ENCODE measurements around the gene CALU. TPM values are rescaled to one million over a fixed set of nuclear protein-coding genes. Genes with fewer than 3 reads are reported as not detected.
A peak's percentile ranks its signal among the peaks of the same experiment; 100 is the strongest.

Gene CALU
- polyA plus RNA-seq, 1 donor from 2014 or later = 38.1 TPM

- Histone ChIP-seq H3K9me3 (ENCODE audit: low read length) (no peaks in the 10 kb centered on the region), H3K36me3 (ENCODE audit: insufficient read depth, low read length) (no peaks in the 10 kb centered on the region), H3K27me3 (ENCODE audit: insufficient read depth, low read depth, low read length) (no peaks in the 10 kb centered on the region), H2AFZ (ENCODE audit: low read depth, low read length) (no peak overlapping the region), H3K9ac (ENCODE audit: low read length) (no peak overlapping the region), H3K79me2 (replicated peaks; ENCODE audit: insufficient read depth, low read length) (no peaks in the 10 kb centered on the region), H3K27ac (ENCODE audit: low read length) (no peak overlapping the region), H3F3A (ENCODE audit: insufficient read depth, low read length, poor library complexity, severe bottlenecking) (no peaks in the 10 kb centered on the region), H4K20me1 (ENCODE audit: insufficient read depth) (no peaks in the 10 kb centered on the region), H3K9me2 (ENCODE audit: insufficient read depth, low read length) (no peaks in the 10 kb centered on the region), H3K4me3 (ENCODE audit: low read length) (no peak overlapping the region), H3K4me2 (ENCODE audit: low read length) (no peak overlapping the region)
- no peak for TF ChIP-seq RAD21 (conservative IDR thresholded peaks at IDR 0.05)
- no peak for TF ChIP-seq CTCF (IDR thresholded peaks at IDR 0.05; ENCODE audit: poor library complexity, severe bottlenecking)
- TF ChIP-seq TAF1 (IDR thresholded peaks at IDR 0.05; ENCODE audit: low read depth) = no peak
- no peak for TF ChIP-seq SMC3 (conservative IDR thresholded peaks at IDR 0.05; ENCODE audit: poor library complexity)
- TF ChIP-seq EZH2 (IDR thresholded peaks at IDR 0.05; ENCODE audit: borderline replicate concordance, insufficient read depth, low read length, poor library complexity, severe bottlenecking) = no peak
- no peak for TF ChIP-seq POLR2AphosphoS5 (IDR thresholded peaks at IDR 0.05)
- no peak for TF ChIP-seq EP300 (conservative IDR thresholded peaks at IDR 0.05; ENCODE audit: poor library complexity, severe bottlenecking)
- no peak for TF ChIP-seq MXI1 (conservative IDR thresholded peaks at IDR 0.05; ENCODE audit: poor library complexity, severe bottlenecking)
- no peak for TF ChIP-seq REST (IDR thresholded peaks at IDR 0.05; ENCODE audit: borderline replicate concordance)
Measured at GRCh38 chr7:128721376-128721775, 17.8 kb upstream of the CALU start.

- Histone ChIP-seq H3K9me2 (ENCODE audit: insufficient read depth, low read length) (no peaks in the 10 kb centered on the region), H2AFZ (ENCODE audit: low read depth, low read length) (no peak overlapping the region), H4K20me1 (ENCODE audit: insufficient read depth) (no peaks in the 10 kb centered on the region), H3K79me2 (replicated peaks; ENCODE audit: insufficient read depth, low read length) (no peaks in the 10 kb centered on the region), H3K9me3 (ENCODE audit: low read length) (no peaks in the 10 kb centered on the region), H3K36me3 (ENCODE audit: insufficient read depth, low read length) (no peaks in the 10 kb centered on the region), H3K27me3 (ENCODE audit: insufficient read depth, low read depth, low read length) (no peaks in the 10 kb centered on the region), H3K9ac (ENCODE audit: low read length) (no peak overlapping the region), H3K4me2 (ENCODE audit: low read length) (no peak overlapping the region), H3K4me3 (ENCODE audit: low read length) (no peak overlapping the region), H3K27ac (ENCODE audit: low read length) (peak overlapping the region; percentile 96), H3F3A (ENCODE audit: insufficient read depth, low read length, poor library complexity, severe bottlenecking) (no peaks in the 10 kb centered on the region)
- TF ChIP-seq EP300 (conservative IDR thresholded peaks at IDR 0.05; ENCODE audit: poor library complexity, severe bottlenecking) (no peak), RAD21 (conservative IDR thresholded peaks at IDR 0.05) (no peak), TAF1 (IDR thresholded peaks at IDR 0.05; ENCODE audit: low read depth) (no peak), SMC3 (conservative IDR thresholded peaks at IDR 0.05; ENCODE audit: poor library complexity) (no peak), REST (IDR thresholded peaks at IDR 0.05; ENCODE audit: borderline replicate concordance) (no peak)
Measured at GRCh38 chr7:128724743-128725142, 14.4 kb upstream of the CALU start.
